Ovary (tissue), 3 donors: Measurements from ENCODE around the gene DLL3.

Experiments used
- CTCF ChIP-seq, 3 donors: fragments of 450-650 bp in 2 of 3; fragments of 200-600 bp in 1 of 3; IDR thresholded peaks; one replicate each; pipeline versions ENCODE4 v1.5.1 to v1.8.0; 2016 to 2022; ENCODE audit warnings: antibody characterized with exemption in 3 of 3, mild to moderate bottlenecking in 1 of 3
- EP300 ChIP-seq: sonication (generic); formaldehyde crosslinking; IDR thresholded peaks from one replicate; pipeline ENCODE4 v1.6.1; 2017; ENCODE audit warnings: antibody characterized with exemption
- donor health status: DM: no; HTN: no; CAD: no.

- TF ChIP-seq CTCF (IDR thresholded peaks at IDR 0.05) (no peak), EP300 (no peak)
Observed at GRCh38 chr19:39509233-39509632, 10.5 kb downstream of the DLL3 start.
